HCEC 1CT (cell line): Measurements from ENCODE around the gene RAB9B.
"Not testable (repeated sequence)": the region's sequence is repeated elsewhere in the genome, so short reads cannot be mapped to it uniquely, and the experiment has no call there.

Experiments used
- DNase-seq: peaks from one replicate; pipeline ENCODE4 v3.0.0-alpha.2; 2017

Gene RAB9B

GRCh38 chrX:103831803-103832544 is at the start of gene RAB9B:
RAB9B (minus strand) TSS chrX:103832257; CDS start chrX:103825784, 6,473 bp downstream.
- DNase-seq = no peak

- peak; percentile 44 for DNase-seq
Measured at GRCh38 chrX:103879339-103879738, 47.3 kb upstream of the RAB9B start.

DNA sequence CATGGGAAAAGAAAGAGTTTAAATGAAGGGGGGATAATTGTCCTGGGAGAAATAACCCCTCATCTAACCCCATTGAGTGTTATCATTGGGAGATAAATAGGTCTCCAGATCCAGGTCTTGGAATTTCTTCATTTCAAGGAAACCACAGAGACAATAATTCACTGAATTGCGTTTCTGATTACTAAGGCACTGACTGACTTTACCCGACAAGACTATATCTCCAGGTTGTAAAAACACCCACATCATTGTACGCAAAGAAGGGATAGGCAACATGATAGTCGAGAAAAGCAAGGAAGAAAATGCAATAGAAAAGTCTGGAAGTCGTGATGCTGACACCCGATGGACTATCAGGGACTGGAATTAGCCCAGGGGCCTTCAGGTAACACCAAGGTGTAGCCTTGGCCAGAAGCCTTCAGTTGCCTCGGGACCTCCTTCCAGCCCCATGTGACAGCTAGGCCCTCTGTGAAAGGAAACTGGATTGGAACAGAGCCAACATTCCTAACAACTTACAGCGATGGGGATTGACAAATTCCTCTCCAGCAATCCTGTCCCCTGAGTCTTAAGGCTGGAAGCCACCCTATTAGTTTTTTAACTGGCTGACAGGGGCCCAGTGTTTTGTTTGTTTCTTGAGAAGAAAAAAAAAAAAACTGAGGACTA is 46.5 kb upstream of the RAB9B start:
- peak; percentile 56 for DNase-seq

GRCh38 chrX:103877571-103877970 is 45.5 kb upstream of the RAB9B start:
- no peak for DNase-seq

GRCh38 chrX:103864886-103865534 is 33.0 kb upstream of the RAB9B start:
- DNase-seq = no peak

DNA sequence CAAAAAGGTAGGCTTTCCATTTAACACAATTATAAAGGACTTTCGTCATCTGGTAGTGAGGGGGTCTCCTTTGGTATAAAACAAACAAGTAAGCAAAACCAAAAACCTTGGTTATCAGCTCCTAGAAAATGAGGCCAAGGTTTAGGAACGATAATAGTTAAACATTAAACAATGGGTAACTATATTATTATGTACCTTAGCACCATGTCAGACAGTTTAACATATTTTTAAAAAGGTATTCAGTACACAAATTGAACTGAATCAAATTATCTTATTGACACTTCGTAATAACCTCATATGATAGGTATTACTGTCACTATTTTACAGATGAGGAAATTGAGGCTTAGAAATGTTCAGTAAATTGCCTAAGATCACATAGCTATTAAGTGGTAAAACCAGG is 32.1 kb upstream of the RAB9B start:
- DNase-seq = no peak

DNA sequence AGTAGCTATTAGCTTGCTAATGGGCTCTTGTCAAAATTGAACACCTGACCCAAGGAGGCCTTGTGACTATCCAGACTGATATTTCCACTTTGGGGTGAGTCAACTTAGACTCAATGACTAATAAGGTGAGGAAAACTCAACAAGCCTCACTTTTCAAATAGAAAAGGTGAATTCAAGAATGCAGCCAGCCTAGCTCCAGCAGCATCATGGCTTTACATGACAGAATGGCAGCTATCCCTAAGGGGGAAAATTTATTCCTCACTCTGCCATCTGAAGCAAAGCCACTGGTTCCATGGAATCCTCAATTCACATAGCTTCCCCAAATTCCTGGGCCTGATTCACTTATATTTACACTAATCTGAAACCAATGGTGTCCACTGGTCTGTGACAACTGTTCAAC is 29.1 kb upstream of the RAB9B start:
- no peak for DNase-seq

GRCh38 chrX:103849558-103849957 is 17.5 kb upstream of the RAB9B start:
- no peak for DNase-seq

DNA sequence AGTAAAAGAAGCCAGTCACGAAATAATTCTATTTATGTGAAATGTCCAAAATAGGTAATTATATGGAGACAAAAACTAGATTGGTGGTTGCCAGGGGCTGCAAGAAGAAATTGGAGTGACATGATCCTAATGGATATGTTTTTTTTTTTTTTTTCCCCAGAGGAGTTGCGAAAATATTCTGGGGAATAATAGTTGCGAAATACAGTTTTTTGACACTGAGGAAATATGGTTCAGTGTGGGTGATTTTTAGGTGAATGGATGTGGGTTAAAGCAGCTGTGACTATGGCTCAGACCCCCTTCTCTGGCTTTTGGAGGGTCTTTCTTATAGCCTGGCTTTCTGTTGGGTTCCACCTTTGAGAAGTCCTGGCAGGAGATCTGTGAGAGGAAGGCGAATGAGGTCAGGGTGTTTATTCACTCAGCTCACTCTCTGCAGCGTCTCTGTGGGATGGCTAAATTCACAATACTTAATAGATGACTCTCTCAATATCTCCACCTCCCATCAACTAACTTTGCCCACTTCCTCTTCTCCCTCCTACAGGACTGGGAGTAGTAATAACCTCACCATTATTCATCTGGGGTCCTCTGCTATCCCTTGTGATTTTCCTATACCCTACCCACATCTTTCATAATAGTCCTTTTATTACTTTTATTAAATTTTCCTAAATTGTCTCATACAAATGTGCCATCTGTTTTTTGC is 15.3 kb upstream of the RAB9B start:
- DNase-seq = peak; percentile 7

GRCh38 chrX:103846386-103846785 is 14.3 kb upstream of the RAB9B start:
- no peak for DNase-seq

DNA sequence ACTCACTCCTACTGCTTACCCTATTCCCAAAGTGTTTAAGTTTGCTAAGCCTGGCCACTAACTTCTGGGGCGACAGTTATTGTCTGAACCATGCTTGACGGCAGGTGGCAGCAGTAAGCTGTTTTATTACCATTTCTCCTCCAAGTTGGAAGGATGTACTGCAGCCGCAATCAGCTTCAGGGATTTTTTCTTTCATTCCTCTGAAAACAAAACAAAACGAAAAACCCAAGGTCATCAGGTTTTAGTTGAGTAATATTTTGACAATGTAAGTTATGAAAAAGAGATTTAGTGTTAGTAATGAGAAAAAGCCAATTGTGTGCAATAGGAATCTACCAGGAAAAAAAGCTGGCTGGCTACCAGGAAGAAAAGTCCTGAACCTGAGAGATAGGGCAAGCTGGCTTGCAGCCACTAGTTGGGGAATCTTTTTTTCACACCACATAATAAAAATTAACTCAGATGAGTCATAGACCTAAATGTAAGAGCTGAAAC is 13.2 kb upstream of the RAB9B start:
- DNase-seq = peak; percentile 56

GRCh38 chrX:103839404-103839803 is 7.3 kb upstream of the RAB9B start:
- no peak for DNase-seq

GRCh38 chrX:103831342-103831802 is 685 bp downstream of the RAB9B start:
- no peak for DNase-seq

GRCh38 chrX:103830848-103831247 is 1.2 kb downstream of the RAB9B start:
- DNase-seq = no peak

DNA sequence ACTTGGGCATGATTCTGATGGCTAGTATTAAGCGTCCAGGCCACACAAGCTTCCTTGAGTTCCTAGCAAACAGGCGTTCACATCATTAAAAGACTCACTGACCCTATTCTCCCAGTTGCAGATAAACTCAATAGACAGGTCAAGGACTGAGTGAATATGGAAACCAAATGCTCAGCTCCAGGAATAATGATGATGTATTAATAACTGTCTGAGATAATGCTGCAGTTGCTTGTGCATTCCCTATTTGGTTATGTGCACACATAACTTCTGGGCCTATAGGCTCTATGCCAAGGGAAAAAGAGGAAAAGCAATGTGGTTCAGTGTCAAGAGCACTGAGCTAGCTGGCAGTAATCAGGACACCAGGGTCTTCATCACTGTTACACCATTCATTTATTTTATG is 3.5 kb downstream of the RAB9B start:
- DNase-seq = no peak

- DNase-seq = no peak
Measured at GRCh38 chrX:103825881-103826280, 6.2 kb downstream of the RAB9B start.

- DNase-seq = no peak
Measured at GRCh38 chrX:103823591-103823990, 8.5 kb downstream of the RAB9B start.

GRCh38 chrX:103820802-103821201 is 11.3 kb downstream of the RAB9B start:
- DNase-seq = not testable (repeated sequence)

GRCh38 chrX:103818842-103819619 is 13.0 kb downstream of the RAB9B start:
- no peak for DNase-seq

DNA sequence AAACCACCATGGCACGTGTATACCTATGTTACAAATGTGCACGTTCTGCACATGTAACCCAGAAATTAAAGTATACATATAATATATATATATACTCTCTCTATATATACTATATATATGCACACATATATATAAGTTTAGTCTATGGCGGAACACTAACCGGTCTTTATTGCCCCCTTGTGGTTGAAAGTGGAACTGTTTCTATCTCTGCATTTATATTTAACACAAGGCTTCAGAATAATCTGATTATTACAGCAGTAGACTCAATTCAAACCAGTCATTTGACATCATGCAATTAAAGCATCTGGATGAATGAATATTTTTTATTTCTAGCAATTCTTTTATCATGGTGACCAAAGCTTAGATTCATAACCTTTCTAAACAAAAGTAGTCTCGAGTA is 14.6 kb downstream of the RAB9B start:
- peak; percentile 16 for DNase-seq

DNA sequence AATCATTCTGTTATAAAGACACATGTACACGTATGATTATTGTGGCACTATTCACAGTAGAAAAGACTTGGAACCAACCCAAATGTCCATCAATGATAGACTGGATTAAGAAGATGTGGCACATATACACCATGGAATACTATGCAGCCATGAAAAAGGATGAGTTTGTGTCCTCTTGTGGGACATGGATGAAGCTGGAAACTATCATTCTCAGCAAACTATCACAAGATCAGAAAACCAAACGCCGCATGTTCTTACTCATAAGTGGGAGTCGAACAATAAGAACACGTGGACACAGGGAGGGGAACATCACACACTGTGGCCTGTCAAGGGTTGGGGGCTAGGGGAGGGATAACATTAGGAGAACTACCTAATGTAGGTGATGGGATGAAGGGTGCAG is 15.0 kb downstream of the RAB9B start:
- DNase-seq = not testable (repeated sequence)

DNA sequence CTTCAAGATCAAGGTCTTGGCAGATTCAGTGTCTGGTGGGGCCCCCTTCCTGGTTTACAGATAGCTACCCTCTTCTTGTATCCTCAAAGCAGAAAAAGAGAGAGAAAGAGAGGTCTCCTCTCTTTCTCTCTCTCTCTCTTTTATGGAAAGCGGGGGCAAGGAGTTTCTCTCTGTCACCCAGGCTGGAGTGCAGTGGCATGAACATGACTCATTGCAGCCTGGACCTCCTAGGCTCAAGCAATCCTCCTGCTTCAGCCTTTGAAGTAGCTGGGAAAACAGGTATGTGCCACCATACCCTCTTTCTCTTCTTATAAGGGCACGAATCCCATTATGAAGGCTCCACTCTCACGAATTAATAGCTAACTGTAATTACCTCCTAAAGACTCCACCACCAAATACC is 20.2 kb downstream of the RAB9B start:
- DNase-seq = no peak
